Endodermal cell (in vitro differentiated cells): ENCODE data around the gene PACSIN2. TPM values are rescaled to one million over a fixed set of nuclear protein-coding genes. Genes with fewer than 3 reads are reported as not detected.
A peak's percentile ranks its signal among the peaks of the same experiment; 100 is the strongest.

ENCODE experiments used
- DNase-seq: peaks from one replicate; pipeline ENCODE4 v3.0.0-alpha.2; 2017
- H3K27ac ChIP-seq: 2 replicates; pipeline ENCODE4 v1.5.1; 2013; ENCODE audit warnings: mild to moderate bottlenecking, low read depth, low read length, moderate library complexity
- H3K27me3 ChIP-seq: 2 replicates; pipeline ENCODE4 v1.6.1; 2013; ENCODE audit warnings: mild to moderate bottlenecking, low read length, moderate library complexity; ENCODE audit not compliant: insufficient read depth, control insufficient read depth, poor library complexity, severe bottlenecking
- H3K36me3 ChIP-seq: 2 replicates; pipeline ENCODE4 v1.7.0; 2013; ENCODE audit warnings: mild to moderate bottlenecking, low read length, moderate library complexity; ENCODE audit not compliant: control insufficient read depth, insufficient read depth
- H3K4me1 ChIP-seq: one replicate; pipeline ENCODE4 v1.7.0; 2013; ENCODE audit warnings: low read length; ENCODE audit not compliant: control insufficient read depth, insufficient read depth
- H3K4me3 ChIP-seq: 2 replicates; pipeline ENCODE4 v1.5.1; 2013; ENCODE audit warnings: mild to moderate bottlenecking, low read length, moderate library complexity
- H3K9ac ChIP-seq: 2 replicates; pipeline ENCODE4 v1.6.1; 2013; ENCODE audit warnings: mild to moderate bottlenecking, low read length, moderate library complexity; ENCODE audit not compliant: poor library complexity, severe bottlenecking; ENCODE audit errors: extremely low read depth
- H3K9me3 ChIP-seq: 2 replicates; pipeline ENCODE4 v1.6.1; 2013; ENCODE audit warnings: mild to moderate bottlenecking, low read length, moderate library complexity; ENCODE audit not compliant: control insufficient read depth
- H3K27ac Mint-ChIP-seq: 2 replicates; pipeline ENCODE4 v1.8.0; 2020; ENCODE audit warnings: mixed read lengths
- H3K27me3 Mint-ChIP-seq: 2 replicates; pipeline ENCODE4 v1.8.0; 2021; ENCODE audit warnings: mild to moderate bottlenecking, mixed read lengths; ENCODE audit not compliant: insufficient read depth
- H3K36me3 Mint-ChIP-seq: 2 replicates; pipeline ENCODE4 v1.8.0; 2020; ENCODE audit warnings: low read depth, mixed read lengths
- H3K4me1 Mint-ChIP-seq: 2 replicates; pipeline ENCODE4 v1.8.0; 2020; ENCODE audit warnings: mixed read lengths
- H3K4me3 Mint-ChIP-seq: 2 replicates; pipeline ENCODE4 v1.8.0; 2020; ENCODE audit warnings: mild to moderate bottlenecking, moderate library complexity, mixed read lengths
- H3K9me3 Mint-ChIP-seq: 2 replicates; pipeline ENCODE4 v1.8.0; 2020; ENCODE audit warnings: mild to moderate bottlenecking, mixed read lengths
- CTCF ChIP-seq: fragments of 200-600 bp; sonication (generic); conservative IDR thresholded peaks from 2 replicates; pipeline ENCODE4 v1.5.0; 2021; ENCODE audit warnings: antibody characterized with exemption, mild to moderate bottlenecking
- WGBS, 2 experiments: methylation state at CpG; one replicate each; pipeline versions ENCODE4 v1.1.5 to v1.1.7; 2013; ENCODE audit warnings: missing lambda C conversion rate in 2 of 2, mixed read lengths in 1 of 2; ENCODE audit not compliant: insufficient coverage in 1 of 2, insufficient read length in 1 of 2; 5-methylcytosine and 5-hydroxymethylcytosine counted together
- total RNA-seq, 2 donors: library from RNA; stranded (reverse); fragmentation: NEBNext Ultra II Directional in 1 of 2; extraction: Animal tissue kit (Norgen Biotek cat#: 25700) in 1 of 2; gene quantifications; 2 replicates in 1 of 2; 3 replicates in 1 of 2; pipeline ENCODE4 v1.2.1, GENCODE V29; 2021

The PACSIN2 gene
- total RNA-seq, 2 donors from 2014 or later = 60.7 to 61.4 TPM

- Histone ChIP-seq H3K9ac (peak overlapping the region; percentile 25), H3K36me3 (peaks cover 19% of the 10 kb centered on the region), H3K27ac (no peak overlapping the region), H3K4me3 (no peak overlapping the region), H3K4me1 (peaks cover 21% of the 10 kb centered on the region), H3K27me3 (no peaks in the 10 kb centered on the region), H3K9me3 (no peaks in the 10 kb centered on the region)
- Mint-ChIP-seq H3K27ac (peak overlapping the region; percentile 69), H3K4me3 (no peak overlapping the region), H3K36me3 (peaks cover 4% of the 10 kb centered on the region), H3K4me1 (peaks cover 46% of the 10 kb centered on the region), H3K27me3 (no peaks in the 10 kb centered on the region), H3K9me3 (no peaks in the 10 kb centered on the region)
- no peak for DNase-seq
- WGBS, 2 experiments = 90 to 96% methylated on average over 2 to 8 of the region's 9 CpGs
- TF ChIP-seq CTCF = no peak
Measured at GRCh38 chr22:42924436-42924835, 90.5 kb downstream of the PACSIN2 start.

- WGBS, 2 experiments = 93 to 95% methylated on average over 3 to 13 of the region's 13 CpGs
- peak overlapping the region; percentile 77 for H3K27ac Mint-ChIP-seq
- peaks cover 6% of the 10 kb centered on the region for H3K36me3 Mint-ChIP-seq
- H3K4me1 ChIP-seq = peaks cover 29% of the 10 kb centered on the region
- no peak overlapping the region for H3K27ac ChIP-seq
- no peak overlapping the region for H3K4me3 ChIP-seq
- H3K27me3 ChIP-seq = no peaks in the 10 kb centered on the region
- H3K27me3 Mint-ChIP-seq = no peaks in the 10 kb centered on the region
- no peak for TF ChIP-seq CTCF
- H3K9ac ChIP-seq = no peak overlapping the region
- peaks cover 53% of the 10 kb centered on the region for H3K4me1 Mint-ChIP-seq
- peaks cover 3% of the 10 kb centered on the region for H3K36me3 ChIP-seq
- DNase-seq = no peak
- no peaks in the 10 kb centered on the region for H3K9me3 Mint-ChIP-seq
- no peaks in the 10 kb centered on the region for H3K9me3 ChIP-seq
- no peak overlapping the region for H3K4me3 Mint-ChIP-seq
Measured at GRCh38 chr22:42922374-42923191, 92.4 kb downstream of the PACSIN2 start.

- no peaks in the 10 kb centered on the region for H3K27me3 ChIP-seq
- H3K9ac ChIP-seq = no peak overlapping the region
- WGBS, 2 experiments = 88 to 91% methylated on average over 6 to 9 of the region's 10 CpGs
- no peak overlapping the region for H3K27ac ChIP-seq
- DNase-seq = no peak
- Mint-ChIP-seq H3K27me3 (no peaks in the 10 kb centered on the region), H3K36me3 (peaks cover 7% of the 10 kb centered on the region), H3K9me3 (no peaks in the 10 kb centered on the region), H3K4me1 (peaks cover 52% of the 10 kb centered on the region), H3K27ac (peak overlapping the region; percentile 68), H3K4me3 (no peak overlapping the region)
- no peaks in the 10 kb centered on the region for H3K9me3 ChIP-seq
- H3K36me3 ChIP-seq = peaks cover 3% of the 10 kb centered on the region
- H3K4me3 ChIP-seq = no peak overlapping the region
- H3K4me1 ChIP-seq = peaks cover 29% of the 10 kb centered on the region
- TF ChIP-seq CTCF = no peak
Measured at GRCh38 chr22:42920101-42920820, 94.7 kb downstream of the PACSIN2 start.
